MG63 (cell line): ENCODE measurements around the gene NACC1. TPM values are rescaled to one million over a fixed set of nuclear protein-coding genes. Genes with fewer than 3 reads are reported as not detected.

Experiments used
- DNase-seq: peaks from one replicate; pipeline ENCODE4 v3.0.0-alpha.2; 2020
- H3K27me3 ChIP-seq: fragments of 250-450 bp; sonication (Bioruptor Pico); 2 replicates; pipeline ENCODE4 v1.5.1; 2020; ENCODE audit warnings: mild to moderate bottlenecking, moderate library complexity
- H3K36me3 ChIP-seq: fragments of 250-450 bp; sonication (Bioruptor Pico); 2 replicates; pipeline ENCODE4 v1.5.1; 2020; ENCODE audit warnings: mild to moderate bottlenecking, moderate library complexity
- H3K4me3 ChIP-seq: fragments of 250-450 bp; sonication (Bioruptor Pico); 2 replicates; pipeline ENCODE4 v1.5.1; 2020; ENCODE audit warnings: mild to moderate bottlenecking, moderate library complexity
- H3K9me3 ChIP-seq: fragments of 250-450 bp; sonication (Bioruptor Pico); 2 replicates; pipeline ENCODE4 v1.5.1; 2020; ENCODE audit warnings: mild to moderate bottlenecking, moderate library complexity
- total RNA-seq: library from RNA; depleted of rRNA; stranded (reverse); fragments of >200 nt; shearing (Covaris generic); gene quantifications from 2 replicates; pipeline ENCODE4 v1.2.3, GENCODE V29; 2014; ENCODE audit warnings: low replicate concordance

The NACC1 gene
- total RNA-seq, 1 experiment from 2014 or later = 96.4 TPM

DNA sequence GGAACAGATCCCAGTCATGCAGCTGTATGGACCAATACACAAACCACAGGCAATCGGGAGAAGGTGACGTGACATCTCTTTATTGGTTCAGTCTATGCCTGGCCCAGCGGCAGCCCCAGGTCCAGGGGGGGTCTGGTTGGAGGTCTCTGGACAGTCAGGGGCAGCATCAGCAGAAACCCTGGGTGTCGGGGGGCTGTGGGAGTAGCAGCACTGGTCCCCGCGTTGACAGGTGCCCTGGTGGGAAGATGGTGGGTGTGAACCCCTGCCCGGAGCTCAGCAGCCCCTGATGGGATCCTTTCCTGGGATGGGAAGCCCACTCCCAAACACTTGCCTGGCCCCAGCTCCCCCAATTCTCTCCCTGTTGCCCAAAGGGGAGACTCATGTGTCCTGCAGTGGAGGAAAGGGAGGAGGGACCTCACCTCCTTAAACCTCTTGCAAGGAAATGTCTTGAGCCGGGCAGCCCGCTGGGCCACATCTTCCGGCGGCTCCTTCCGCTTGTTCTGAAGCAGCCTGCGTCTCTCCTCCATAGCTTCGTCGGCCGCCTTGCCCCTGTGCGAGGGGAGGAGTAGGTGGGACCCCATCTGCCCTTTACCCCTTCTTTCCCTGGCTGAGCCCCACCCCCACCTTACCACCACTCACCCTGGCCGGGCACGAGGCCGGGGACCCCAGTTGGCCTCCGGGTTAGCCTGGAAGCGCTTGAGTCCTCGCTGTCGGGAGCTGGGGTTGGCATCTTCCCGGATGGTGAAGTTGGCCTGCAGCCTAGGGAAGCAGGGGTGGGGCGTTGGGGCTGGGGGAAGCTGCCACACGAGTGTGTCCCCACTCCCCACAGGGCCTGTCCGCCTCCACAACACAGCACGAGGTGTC, 13.0 kb upstream of the NACC1 start:
- DNase-seq = no peak
- Histone ChIP-seq H3K9me3 (no peaks in the 10 kb centered on the region), H3K36me3 (peaks cover 78% of the 10 kb centered on the region), H3K27me3 (no peaks in the 10 kb centered on the region), H3K4me3 (no peak overlapping the region)

DNA sequence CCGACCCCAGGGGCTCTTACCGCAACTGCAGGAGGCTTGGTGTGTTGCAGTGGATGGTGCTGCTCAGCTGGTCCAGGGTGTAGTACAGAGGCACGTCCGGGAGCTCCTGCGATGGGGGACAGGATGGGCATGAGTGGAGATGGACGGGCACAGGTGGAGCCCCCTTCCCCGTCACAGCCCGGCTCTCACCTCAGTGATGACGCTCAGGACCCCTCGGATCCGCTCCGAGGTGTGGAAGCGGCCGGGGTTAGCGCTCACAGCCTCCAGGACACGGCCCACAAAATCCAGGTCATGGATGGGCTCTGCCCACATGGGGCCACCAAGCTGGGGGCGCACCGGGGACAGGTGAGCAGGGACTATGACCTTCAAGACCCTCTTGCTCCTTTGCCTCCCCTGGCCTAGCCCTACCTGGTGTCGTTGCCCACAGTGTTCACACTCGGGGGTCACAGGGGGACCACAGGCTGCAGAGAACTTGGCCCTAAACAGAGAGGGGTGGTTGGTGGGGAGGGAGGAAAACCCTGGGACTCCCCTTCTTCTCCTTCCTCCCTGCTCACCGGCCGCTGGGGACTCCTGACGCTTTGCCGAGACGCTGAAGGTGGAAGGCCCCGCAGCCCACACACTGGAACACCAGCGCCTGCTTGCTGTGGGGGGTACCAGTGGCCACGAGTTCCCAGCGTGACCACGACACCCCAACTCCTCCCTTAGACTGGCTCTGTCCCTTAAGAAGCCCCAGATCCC, 8.5 kb upstream of the NACC1 start:
- Histone ChIP-seq H3K27me3 (no peaks in the 10 kb centered on the region), H3K9me3 (no peaks in the 10 kb centered on the region), H3K4me3 (no peak overlapping the region), H3K36me3 (peaks cover 89% of the 10 kb centered on the region)
- no peak for DNase-seq

GRCh38 chr19:13110099-13110610, 7.9 kb upstream of the NACC1 start:
- Histone ChIP-seq H3K4me3 (no peak overlapping the region), H3K36me3 (peaks cover 89% of the 10 kb centered on the region), H3K9me3 (no peaks in the 10 kb centered on the region), H3K27me3 (no peaks in the 10 kb centered on the region)
- no peak for DNase-seq

DNA sequence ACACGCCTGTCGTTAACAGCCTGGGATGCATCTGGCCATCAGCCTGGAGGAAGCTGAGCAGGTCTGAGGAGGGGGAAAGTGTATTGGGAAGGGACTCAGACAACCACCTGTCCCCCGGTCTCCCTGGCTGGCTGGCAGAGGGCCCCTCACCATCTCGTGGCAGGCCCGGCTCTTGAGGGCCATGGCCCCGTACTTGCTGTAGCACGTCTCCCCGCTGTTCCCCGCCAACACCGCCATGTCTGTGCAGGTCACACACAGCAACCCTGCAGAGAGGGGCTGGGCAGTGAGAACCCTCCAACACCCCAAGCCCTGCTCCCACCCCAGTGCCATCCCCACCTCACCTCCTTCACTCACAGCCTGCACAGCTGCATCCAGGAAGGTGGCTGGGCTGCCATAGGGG, 5.5 kb upstream of the NACC1 start:
- Histone ChIP-seq H3K27me3 (no peaks in the 10 kb centered on the region), H3K36me3 (peaks cover 79% of the 10 kb centered on the region), H3K4me3 (no peak overlapping the region), H3K9me3 (no peaks in the 10 kb centered on the region)
- DNase-seq = no peak

DNA sequence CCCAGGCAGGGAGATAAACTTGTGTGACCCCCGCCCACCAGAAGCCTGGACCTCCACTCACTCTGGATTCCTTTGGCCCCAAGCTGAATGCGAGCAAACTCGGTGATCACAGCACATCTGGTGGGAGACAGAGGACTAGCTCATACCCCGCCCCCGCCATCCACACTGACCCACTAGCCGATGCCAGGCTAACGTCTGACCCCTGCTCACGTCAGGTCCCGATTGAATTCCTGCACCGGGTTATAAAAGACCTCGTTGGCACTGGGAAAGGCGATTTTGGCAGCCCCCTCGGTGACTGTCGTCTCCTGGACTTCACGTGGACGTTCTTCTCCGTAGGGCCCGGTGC, 2.2 kb upstream of the NACC1 start:
- H3K9me3 ChIP-seq = no peaks in the 10 kb centered on the region
- peaks cover 65% of the 10 kb centered on the region for H3K36me3 ChIP-seq
- DNase-seq = peak; percentile 67
- H3K27me3 ChIP-seq = no peaks in the 10 kb centered on the region
- H3K4me3 ChIP-seq = peak overlapping the region; percentile 96

GRCh38 chr19:13116282-13117175, 1.5 kb upstream of the NACC1 start, which contains the start of gene TRMT1:
Gene TRMT1, minus strand, starts transcription at chr19:13116740. Its CDS starts 341 bp downstream, at chr19:13116399.
- Histone ChIP-seq H3K4me3 (peak within 1 kb of the TSS; percentile 96), H3K36me3 (peaks cover 70% of the 10 kb centered on the region)
- peak; percentile 99 for DNase-seq

GRCh38 chr19:13117176-13117771, 790 bp upstream of the NACC1 start:
- no peak for DNase-seq
- H3K36me3 ChIP-seq = peaks cover 70% of the 10 kb centered on the region

More at GRCh38 chr19:13116282-13117175, 1.5 kb upstream of the NACC1 start, which contains the start of gene TRMT1:
- no peaks in the 10 kb centered on the region for H3K9me3 ChIP-seq
- H3K27me3 ChIP-seq = no peaks in the 10 kb centered on the region

GRCh38 chr19:13118424-13119193, 545 bp downstream of the NACC1 start:
- peaks cover 70% of the 10 kb centered on the region for H3K36me3 ChIP-seq

More at GRCh38 chr19:13117176-13117771, 790 bp upstream of the NACC1 start:
- Histone ChIP-seq H3K4me3 (peak overlapping the region; percentile 96), H3K9me3 (no peaks in the 10 kb centered on the region), H3K27me3 (no peaks in the 10 kb centered on the region)

DNA sequence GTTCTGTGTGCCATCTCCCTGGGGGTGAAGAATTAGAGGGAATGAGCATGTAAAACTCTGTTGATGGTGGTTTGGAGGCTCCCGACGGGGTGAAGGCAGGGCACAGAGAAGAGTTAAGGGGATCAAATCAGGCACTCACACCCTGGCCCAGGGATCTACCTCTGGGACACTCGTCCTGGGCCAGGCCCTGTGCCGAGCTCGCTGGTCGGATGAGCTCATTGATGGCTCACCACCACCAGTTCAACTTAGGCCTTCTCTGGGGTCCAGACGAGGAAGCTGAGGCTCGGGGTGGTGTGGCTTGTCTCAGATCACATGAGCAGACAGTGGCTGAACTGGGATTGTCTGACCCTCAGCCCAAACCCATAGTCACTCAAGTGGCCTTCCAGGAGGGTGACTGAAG, 1.6 kb downstream of the NACC1 start:
- Histone ChIP-seq H3K36me3 (peaks cover 70% of the 10 kb centered on the region), H3K27me3 (no peaks in the 10 kb centered on the region), H3K4me3 (peak overlapping the region; percentile 97), H3K9me3 (no peaks in the 10 kb centered on the region)
- no peak for DNase-seq

More at GRCh38 chr19:13118424-13119193, 545 bp downstream of the NACC1 start:
- Histone ChIP-seq H3K4me3 (peak overlapping the region; percentile 97), H3K27me3 (no peaks in the 10 kb centered on the region), H3K9me3 (no peaks in the 10 kb centered on the region)
- peak; percentile 85 for DNase-seq

DNA sequence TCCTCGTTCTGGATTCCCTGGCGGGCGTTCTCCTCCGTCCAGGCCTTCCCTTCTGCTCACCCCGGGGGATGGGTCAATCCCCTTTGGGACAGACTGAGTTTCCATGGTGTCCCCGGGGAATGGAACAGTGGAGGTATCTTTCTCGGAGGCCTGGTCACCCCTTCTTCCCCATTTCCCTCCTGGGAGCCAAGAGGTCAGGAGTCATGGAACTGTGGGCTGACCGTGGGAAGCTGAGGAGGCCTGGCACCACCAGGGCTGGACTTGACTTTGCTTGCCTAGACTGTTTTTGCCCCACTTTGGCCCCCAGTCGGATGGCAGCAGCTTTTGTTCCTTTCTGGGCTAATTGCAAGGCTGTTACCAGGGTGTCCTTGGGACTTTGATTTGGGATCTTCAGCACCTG, 2.0 kb downstream of the NACC1 start:
- Histone ChIP-seq H3K36me3 (peaks cover 70% of the 10 kb centered on the region), H3K4me3 (peak overlapping the region; percentile 97), H3K9me3 (no peaks in the 10 kb centered on the region), H3K27me3 (no peaks in the 10 kb centered on the region)
- no peak for DNase-seq

GRCh38 chr19:13120817-13121216, 2.8 kb downstream of the NACC1 start:
- no peaks in the 10 kb centered on the region for H3K27me3 ChIP-seq
- DNase-seq = no peak
- no peak overlapping the region for H3K4me3 ChIP-seq
- H3K9me3 ChIP-seq = no peaks in the 10 kb centered on the region
- H3K36me3 ChIP-seq = peaks cover 71% of the 10 kb centered on the region

- no peak for DNase-seq
- H3K27me3 ChIP-seq = no peaks in the 10 kb centered on the region
- H3K4me3 ChIP-seq = no peak overlapping the region
- H3K36me3 ChIP-seq = peaks cover 74% of the 10 kb centered on the region
- H3K9me3 ChIP-seq = no peaks in the 10 kb centered on the region
Measured at GRCh38 chr19:13121551-13122274, 3.6 kb downstream of the NACC1 start.

- Histone ChIP-seq H3K4me3 (no peak overlapping the region), H3K9me3 (no peaks in the 10 kb centered on the region), H3K27me3 (no peaks in the 10 kb centered on the region), H3K36me3 (peaks cover 77% of the 10 kb centered on the region)
- no peak for DNase-seq
Measured at GRCh38 chr19:13122275-13122878, 4.3 kb downstream of the NACC1 start.
